KOPT-K1 (cell line): ENCODE results near the gene FUBP1.

Experiments used
- H3K27ac ChIP-seq: fragments of 200-600 bp; sonication (generic); 2 replicates; pipeline ENCODE4 v1.5.1; 2016; ENCODE audit warnings: antibody characterized with exemption, mild to moderate bottlenecking, low read depth, low read length; ENCODE audit not compliant: poor library complexity, severe bottlenecking
- H3K36me3 ChIP-seq: fragments of 200-600 bp; sonication (generic); 2 replicates; pipeline ENCODE4 v1.5.1; 2017; ENCODE audit warnings: antibody characterized with exemption, mild to moderate bottlenecking, low read length, moderate library complexity; ENCODE audit not compliant: insufficient read depth
- H3K9me3 ChIP-seq: fragments of 200-600 bp; sonication (generic); 2 replicates; pipeline ENCODE4 v1.5.1; 2017; ENCODE audit warnings: antibody characterized with exemption, low read length, mild to moderate bottlenecking; ENCODE audit not compliant: insufficient read depth, poor library complexity, severe bottlenecking

The FUBP1 gene

DNA sequence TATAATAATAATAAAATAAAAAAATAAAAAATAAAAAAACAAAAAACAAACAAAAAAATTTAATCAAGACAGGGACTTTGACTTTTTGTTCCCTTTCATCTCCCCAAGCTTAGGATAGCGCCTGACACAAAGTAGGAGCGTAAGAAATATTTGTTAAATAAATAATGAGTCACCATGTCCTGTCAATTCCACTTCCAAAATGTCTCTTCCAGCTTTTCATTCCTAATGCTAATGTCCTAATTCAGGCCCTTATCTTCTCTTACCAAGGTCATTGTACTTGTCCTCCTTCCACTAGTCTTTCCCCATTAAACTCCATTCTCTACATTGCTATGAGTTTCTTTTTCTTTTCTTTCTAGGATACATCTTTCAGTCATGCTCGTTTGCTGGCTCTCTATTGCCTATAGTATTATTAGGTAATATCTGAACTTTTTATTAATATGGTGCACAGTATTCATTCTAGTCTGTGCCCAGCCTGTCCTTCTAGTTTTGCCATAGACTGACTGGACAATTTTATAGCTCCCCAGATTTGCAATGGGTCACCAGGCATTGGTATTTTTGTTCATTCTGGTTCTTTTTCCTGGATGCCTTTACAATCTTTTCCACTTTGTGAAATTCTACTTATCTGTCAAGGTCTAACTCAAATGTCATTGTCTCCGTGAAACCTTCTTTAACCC lies 79.1 kb downstream of the FUBP1 start:
- H3K36me3 ChIP-seq = no peaks in the 10 kb centered on the region

More for the DNA sequence above, 79.1 kb downstream of the FUBP1 start:
- H3K9me3 ChIP-seq = no peaks in the 10 kb centered on the region
- no peak overlapping the region for H3K27ac ChIP-seq
